GM12865 (cell line): ENCODE results near the gene STPG1.

Experiments
- DNase-seq: peaks from one replicate; pipeline ENCODE4 v3.0.0; 2010; ENCODE audit warnings: low read depth
- H3K4me3 ChIP-seq: 2 replicates; pipeline ENCODE4 v1.5.1; 2011; ENCODE audit warnings: mild to moderate bottlenecking, low read depth, low read length, control low read depth
- TF ChIP-seq, protein P1 (sequence below): IDR thresholded peaks from 2 replicates; pipeline ENCODE4 v1.5.1; 2011; ENCODE audit warnings: low read length, control low read depth, low read depth, inconsistent platforms; ENCODE audit not compliant: insufficient read depth; ENCODE audit errors: missing control alignments

Gene STPG1

DNA sequence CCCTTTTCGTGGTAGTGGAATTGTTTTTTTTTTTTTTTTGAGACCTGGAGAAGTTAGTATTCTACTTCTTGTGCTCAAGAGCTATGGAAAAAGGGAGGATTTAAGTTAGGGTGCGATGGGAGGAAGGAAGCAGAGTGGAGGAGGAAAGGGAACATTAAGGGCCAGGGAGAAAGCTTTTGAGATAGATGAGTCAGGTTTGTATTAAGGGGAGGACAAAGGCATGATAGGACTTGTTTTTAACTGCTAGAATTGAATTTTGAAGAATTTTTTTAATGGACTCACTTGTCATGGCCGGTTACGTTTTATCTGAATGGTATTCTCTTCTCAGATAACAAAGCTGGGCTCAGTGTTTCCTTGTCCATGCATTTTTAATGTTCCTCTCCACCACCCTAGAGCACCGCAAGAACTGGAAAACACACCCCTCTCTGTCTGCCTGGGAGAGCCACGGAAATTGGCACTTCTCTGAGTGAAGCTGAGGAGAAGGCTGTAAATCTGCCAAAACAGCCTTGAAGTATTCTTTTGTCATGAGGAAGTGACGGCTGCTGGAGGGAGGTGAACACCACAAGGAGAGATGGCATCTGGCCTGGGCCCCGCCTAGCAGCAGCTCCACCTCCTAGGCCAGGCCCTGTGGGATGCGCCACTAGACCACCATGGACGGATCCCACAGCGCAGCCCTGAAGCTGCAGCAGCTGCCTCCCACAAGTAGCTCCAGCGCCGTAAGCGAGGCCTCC is 5.5 kb upstream of the STPG1 start:
- no peak for DNase-seq
- TF ChIP-seq, protein P1, sequence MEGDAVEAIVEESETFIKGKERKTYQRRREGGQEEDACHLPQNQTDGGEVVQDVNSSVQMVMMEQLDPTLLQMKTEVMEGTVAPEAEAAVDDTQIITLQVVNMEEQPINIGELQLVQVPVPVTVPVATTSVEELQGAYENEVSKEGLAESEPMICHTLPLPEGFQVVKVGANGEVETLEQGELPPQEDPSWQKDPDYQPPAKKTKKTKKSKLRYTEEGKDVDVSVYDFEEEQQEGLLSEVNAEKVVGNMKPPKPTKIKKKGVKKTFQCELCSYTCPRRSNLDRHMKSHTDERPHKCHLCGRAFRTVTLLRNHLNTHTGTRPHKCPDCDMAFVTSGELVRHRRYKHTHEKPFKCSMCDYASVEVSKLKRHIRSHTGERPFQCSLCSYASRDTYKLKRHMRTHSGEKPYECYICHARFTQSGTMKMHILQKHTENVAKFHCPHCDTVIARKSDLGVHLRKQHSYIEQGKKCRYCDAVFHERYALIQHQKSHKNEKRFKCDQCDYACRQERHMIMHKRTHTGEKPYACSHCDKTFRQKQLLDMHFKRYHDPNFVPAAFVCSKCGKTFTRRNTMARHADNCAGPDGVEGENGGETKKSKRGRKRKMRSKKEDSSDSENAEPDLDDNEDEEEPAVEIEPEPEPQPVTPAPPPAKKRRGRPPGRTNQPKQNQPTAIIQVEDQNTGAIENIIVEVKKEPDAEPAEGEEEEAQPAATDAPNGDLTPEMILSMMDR = no peak
- H3K4me3 ChIP-seq = no peak overlapping the region

DNA sequence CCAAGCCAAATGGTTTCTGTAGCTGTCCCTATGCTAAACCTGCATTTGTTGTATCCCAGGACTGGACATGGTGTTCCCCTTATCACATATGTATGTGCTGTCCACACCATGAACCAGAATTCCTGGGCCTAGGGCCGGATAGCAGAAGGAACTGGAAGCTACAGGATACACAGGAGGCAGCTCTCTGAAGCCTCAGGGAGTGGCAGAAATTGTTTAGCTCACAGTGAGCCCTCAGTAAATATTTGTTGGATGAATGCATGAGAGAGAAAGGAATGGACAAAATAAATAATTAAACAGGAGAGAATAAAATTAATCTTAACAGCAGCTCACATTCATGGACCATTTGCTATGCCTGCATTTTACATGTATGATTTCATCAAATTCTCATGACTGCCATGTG is 4.1 kb upstream of the STPG1 start:
- no peak for DNase-seq
- H3K4me3 ChIP-seq = no peak overlapping the region
- TF ChIP-seq, protein P1 = no peak

DNA sequence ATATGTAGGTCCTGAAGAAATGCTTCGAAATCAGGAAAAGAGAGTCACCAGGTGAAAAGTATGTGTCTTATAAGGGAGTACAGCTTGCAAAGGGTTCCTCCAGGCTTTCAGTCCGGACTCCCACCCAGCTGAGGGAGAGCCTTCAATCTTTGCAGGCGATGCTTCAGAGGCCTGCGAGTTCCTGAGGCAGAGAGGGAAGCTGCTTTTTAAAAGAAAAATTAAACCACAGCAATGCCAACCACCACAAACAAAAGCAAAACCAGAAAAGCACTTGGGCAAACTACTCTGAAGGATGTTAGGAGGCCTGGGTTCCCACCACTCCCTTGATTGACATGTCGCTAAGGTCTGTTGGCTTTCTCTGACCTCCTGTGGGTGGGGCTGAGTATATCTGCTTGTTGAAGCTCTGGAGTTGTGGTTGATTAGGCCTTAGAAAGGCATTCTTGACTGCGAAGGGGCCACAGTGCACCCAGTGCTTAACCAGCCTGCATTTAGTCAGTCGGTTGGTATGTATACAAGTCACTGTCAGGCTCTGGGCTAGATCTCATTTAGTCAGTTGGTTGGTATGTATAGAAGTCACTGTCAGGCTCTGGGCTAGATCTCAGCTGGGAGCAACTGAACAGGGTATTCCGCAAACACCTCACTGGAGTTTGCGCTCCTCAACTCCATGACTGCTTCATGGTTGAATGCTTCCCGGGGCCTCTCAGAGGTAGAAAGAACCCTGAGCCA is 3.2 kb upstream of the STPG1 start:
- TF ChIP-seq, protein P1 = no peak
- H3K4me3 ChIP-seq = peak overlapping the region; percentile 63
- DNase-seq = peak; percentile 76

DNA sequence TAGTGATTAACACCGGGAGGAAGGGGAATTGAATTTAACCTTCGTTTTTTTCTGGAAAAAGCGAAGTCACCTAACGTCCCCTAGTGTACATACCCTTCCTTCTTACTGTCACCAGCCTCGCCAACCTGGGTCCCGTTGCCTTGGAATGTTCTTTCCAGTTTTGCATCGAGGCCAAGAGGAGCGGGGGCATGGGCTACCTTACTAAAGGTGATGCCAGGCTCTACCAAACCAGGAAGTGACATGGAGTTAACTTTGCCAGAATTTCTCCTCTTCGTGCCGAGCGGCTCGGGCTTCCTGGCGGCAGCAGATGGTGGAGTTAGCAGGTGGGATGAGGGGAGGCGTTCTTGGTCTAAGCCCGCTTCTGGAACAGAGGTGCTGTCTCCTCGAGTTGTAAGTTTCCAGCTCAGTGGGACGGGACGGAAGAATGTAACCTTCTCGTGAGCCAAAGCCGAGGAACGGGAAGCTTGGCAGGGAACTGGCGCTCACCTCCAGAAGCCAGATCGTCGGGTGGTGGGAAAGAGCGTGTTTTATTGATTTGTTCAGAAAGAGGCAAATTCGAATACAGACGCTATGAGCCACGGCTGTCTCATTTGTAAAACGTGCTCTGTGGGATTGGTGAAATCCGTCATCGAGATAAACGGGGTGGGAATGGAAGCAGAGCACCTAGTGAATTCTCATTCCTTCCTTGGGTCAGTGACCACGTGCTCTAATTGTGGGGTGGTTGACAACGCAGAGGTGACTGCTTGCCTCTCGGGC is 2.5 kb upstream of the STPG1 start:
- TF ChIP-seq, protein P1 = no peak
- peak overlapping the region; percentile 63 for H3K4me3 ChIP-seq
- DNase-seq = peak; percentile 17

DNA sequence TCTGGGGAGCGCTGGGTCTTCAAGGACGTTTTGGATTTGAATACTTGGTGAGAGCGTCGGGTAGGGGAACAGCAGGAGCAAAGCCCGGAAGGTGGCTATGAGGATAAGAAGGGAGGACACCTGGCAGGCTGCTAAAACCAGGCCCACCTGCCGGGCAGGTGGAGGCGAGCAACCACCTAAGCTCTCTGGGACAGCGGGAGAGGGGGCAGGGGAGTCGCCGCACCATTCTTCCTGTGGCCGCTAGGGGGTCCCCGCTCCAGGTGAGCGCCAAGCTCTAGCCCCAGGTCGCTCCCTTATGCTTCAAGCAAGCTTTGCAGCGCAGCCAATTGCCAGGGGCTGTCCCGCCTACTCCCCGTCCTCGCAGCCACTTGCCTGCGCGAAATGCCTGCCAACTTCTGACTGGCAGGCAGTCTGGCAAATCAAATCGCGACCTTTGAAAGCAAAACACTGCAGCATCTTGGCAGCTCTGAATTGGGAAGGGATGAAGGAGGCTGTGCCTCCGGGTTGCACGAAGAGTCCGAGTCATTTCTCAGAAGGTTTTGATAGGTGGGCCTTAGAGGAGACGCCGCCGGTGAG is 1.8 kb upstream of the STPG1 start, which contains the start of gene NIPAL3:
NIPAL3 (plus strand) TSS at position 469 of the 576 bp plus-strand sequence. CDS start 3,746 bp downstream, outside the sequence.
- TF ChIP-seq, protein P1 = peak; percentile 98
- peak within 1 kb of the TSS; percentile 63 for H3K4me3 ChIP-seq
- peak; percentile 100 for DNase-seq

DNA sequence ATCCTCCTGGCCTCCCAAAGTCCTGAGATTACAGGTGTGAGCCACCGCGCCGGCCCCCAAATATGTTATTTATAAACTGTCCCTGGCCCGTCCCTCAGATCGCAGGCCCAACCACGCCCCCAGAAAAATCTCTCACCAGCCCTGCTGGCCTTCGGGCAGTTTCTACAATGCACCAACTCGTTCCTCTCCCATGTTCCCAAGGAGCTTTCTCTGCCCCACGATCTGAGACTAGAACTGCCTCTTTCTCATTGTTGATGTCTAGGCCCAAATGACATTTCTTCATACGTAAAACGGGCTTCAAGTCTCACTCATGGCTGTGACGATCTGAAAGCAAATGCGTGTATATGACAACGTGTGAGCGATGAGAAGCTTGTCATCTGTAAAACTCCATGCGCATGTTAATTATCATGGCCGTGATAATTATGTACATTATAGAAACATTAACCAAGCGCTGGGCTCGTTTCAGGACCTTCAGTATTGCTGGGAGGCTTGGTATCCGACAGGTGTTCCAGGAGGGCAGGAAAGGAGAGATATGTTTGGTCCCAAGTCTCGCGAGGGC is 1.3 kb upstream of the STPG1 start:
- H3K4me3 ChIP-seq = no peak overlapping the region
- no peak for DNase-seq
- TF ChIP-seq, protein P1 = no peak
